ENCODE measurements around the gene KMT2E.
"Not testable (repeated sequence)": the region's sequence is repeated elsewhere in the genome, so short reads cannot be mapped to it uniquely, and the experiment has no call there.

KMT2E gene

GRCh38 chr7:104984585-104985258, 29.3 kb upstream of the KMT2E start:
- TF ChIP-seq ZFP3 (CRISPR knock-in tag; IDR thresholded peaks at IDR 0.05) (no peak), ISL1 (CRISPR knock-in tag; IDR thresholded peaks at IDR 0.05) (no peak)
- ATAC-seq, result no peak

GRCh38 chr7:104985259-104985617, 28.8 kb upstream of the KMT2E start:
- no peak for TF ChIP-seq PPARA (CRISPR knock-in tag; IDR thresholded peaks at IDR 0.05; ENCODE audit: borderline replicate concordance)
- TF ChIP-seq RARB (CRISPR knock-in tag; IDR thresholded peaks at IDR 0.05), result no peak
- no peak for TF ChIP-seq BACH2 (CRISPR knock-in tag; IDR thresholded peaks at IDR 0.05; ENCODE audit: borderline replicate concordance)
- no peak for TF ChIP-seq ESRRG (CRISPR knock-in tag; IDR thresholded peaks at IDR 0.05)
- TF ChIP-seq SNAI2 (CRISPR knock-in tag; IDR thresholded peaks at IDR 0.05), result no peak
- TF ChIP-seq ISL1 (CRISPR knock-in tag; IDR thresholded peaks at IDR 0.05), result no peak
- TF ChIP-seq ZFP3 (CRISPR knock-in tag; IDR thresholded peaks at IDR 0.05), result no peak
- TF ChIP-seq, protein P1, sequence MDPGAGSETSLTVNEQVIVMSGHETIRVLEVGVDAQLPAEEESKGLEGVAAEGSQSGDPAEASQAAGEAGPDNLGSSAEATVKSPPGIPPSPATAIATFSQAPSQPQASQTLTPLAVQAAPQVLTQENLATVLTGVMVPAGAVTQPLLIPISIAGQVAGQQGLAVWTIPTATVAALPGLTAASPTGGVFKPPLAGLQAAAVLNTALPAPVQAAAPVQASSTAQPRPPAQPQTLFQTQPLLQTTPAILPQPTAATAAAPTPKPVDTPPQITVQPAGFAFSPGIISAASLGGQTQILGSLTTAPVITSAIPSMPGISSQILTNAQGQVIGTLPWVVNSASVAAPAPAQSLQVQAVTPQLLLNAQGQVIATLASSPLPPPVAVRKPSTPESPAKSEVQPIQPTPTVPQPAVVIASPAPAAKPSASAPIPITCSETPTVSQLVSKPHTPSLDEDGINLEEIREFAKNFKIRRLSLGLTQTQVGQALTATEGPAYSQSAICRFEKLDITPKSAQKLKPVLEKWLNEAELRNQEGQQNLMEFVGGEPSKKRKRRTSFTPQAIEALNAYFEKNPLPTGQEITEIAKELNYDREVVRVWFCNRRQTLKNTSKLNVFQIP (CRISPR knock-in tag; IDR thresholded peaks at IDR 0.05; ENCODE audit: borderline replicate concordance, low read depth), result no peak
- TF ChIP-seq, protein P2, sequence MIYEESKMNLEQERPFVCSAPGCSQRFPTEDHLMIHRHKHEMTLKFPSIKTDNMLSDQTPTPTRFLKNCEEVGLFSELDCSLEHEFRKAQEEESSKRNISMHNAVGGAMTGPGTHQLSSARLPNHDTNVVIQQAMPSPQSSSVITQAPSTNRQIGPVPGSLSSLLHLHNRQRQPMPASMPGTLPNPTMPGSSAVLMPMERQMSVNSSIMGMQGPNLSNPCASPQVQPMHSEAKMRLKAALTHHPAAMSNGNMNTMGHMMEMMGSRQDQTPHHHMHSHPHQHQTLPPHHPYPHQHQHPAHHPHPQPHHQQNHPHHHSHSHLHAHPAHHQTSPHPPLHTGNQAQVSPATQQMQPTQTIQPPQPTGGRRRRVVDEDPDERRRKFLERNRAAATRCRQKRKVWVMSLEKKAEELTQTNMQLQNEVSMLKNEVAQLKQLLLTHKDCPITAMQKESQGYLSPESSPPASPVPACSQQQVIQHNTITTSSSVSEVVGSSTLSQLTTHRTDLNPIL (CRISPR knock-in tag; IDR thresholded peaks at IDR 0.05; ENCODE audit: low read depth), result no peak
- no peak for TF ChIP-seq ZC3H10 (CRISPR knock-in tag; IDR thresholded peaks at IDR 0.05)
- TF ChIP-seq ZNF565 (CRISPR knock-in tag; conservative IDR thresholded peaks at IDR 0.05; ENCODE audit: low read depth), result no peak
- TF ChIP-seq OSR1 (CRISPR knock-in tag; IDR thresholded peaks at IDR 0.05), result no peak
- TF ChIP-seq CSRNP3 (CRISPR knock-in tag; IDR thresholded peaks at IDR 0.05), result no peak
- no peak for TF ChIP-seq TSHZ2 (CRISPR knock-in tag; IDR thresholded peaks at IDR 0.05)
- no peak for TF ChIP-seq ZFP30 (CRISPR knock-in tag; IDR thresholded peaks at IDR 0.05)
- no peak for TF ChIP-seq CSDC2 (CRISPR knock-in tag; IDR thresholded peaks at IDR 0.05)
- TF ChIP-seq GLIS3 (CRISPR knock-in tag; IDR thresholded peaks at IDR 0.05), result no peak
- no peak for TF ChIP-seq ARNTL (CRISPR knock-in tag; IDR thresholded peaks at IDR 0.05; ENCODE audit: borderline replicate concordance, low read depth)
- TF ChIP-seq ZNF8 (CRISPR knock-in tag; IDR thresholded peaks at IDR 0.05), result no peak
- TF ChIP-seq TOX (CRISPR knock-in tag; IDR thresholded peaks at IDR 0.05; ENCODE audit: borderline replicate concordance), result no peak
- ATAC-seq, result no peak

DNA sequence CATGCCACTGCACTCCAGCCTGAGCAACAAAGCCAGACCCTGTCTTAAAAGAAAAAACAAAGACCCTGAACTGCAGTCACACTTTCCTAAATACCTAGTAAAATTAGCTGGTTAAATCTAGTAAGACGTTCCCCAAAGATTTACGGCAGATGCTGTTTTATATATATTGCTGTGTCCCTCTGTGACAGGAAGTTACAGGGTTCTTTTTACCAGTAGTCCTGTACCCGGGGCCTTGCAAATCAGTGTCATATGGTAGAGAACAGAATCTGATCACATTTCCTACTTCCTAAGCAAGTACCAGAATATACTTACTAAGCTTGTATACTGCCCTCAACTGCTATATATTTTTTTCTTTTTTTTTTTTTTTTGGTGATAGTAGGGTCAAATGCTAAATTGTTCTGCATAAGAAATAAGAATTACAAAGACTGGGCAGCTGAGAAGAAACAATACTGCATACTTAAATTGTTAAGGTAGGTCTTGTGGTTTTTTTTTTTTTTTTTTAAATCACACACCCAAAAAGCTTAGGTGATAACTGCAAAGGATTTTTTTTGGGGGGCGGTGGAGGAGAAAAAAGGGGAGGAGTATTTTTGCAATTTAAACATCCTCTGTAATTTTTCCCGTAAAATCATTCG, 27.3 kb upstream of the KMT2E start:
- ATAC-seq, result no peak
- TF ChIP-seq TSHZ2 (CRISPR knock-in tag; IDR thresholded peaks at IDR 0.05), result no peak
- no peak for TF ChIP-seq CSRNP3 (CRISPR knock-in tag; IDR thresholded peaks at IDR 0.05)
- TF ChIP-seq CSDC2 (CRISPR knock-in tag; IDR thresholded peaks at IDR 0.05), result no peak
- no peak for TF ChIP-seq SNAI2 (CRISPR knock-in tag; IDR thresholded peaks at IDR 0.05)
- TF ChIP-seq BACH2 (CRISPR knock-in tag; IDR thresholded peaks at IDR 0.05; ENCODE audit: borderline replicate concordance), result no peak
- no peak for TF ChIP-seq ARNTL (CRISPR knock-in tag; IDR thresholded peaks at IDR 0.05; ENCODE audit: borderline replicate concordance, low read depth)
- no peak for TF ChIP-seq GLIS3 (CRISPR knock-in tag; IDR thresholded peaks at IDR 0.05)
- TF ChIP-seq ZFP3 (CRISPR knock-in tag; IDR thresholded peaks at IDR 0.05), result no peak

GRCh38 chr7:104987403-104987802, 26.6 kb upstream of the KMT2E start:
- not testable (repeated sequence) for ATAC-seq

Data from SK-N-SH treated with all-trans-retinoic acid at 6 μM for 48 hours (cell line).